ENCODE results near the gene PTGIS. TPM values are rescaled to one million over a fixed set of nuclear protein-coding genes. Genes with fewer than 3 reads are reported as not detected.
A peak's percentile ranks its signal among the peaks of the same experiment; 100 is the strongest.

PTGIS gene
- total and polyA plus RNA-seq, 9 donors: 23.8 to 45.4 (median 28.7) TPM

GRCh38 chr20:49483696-49484123, 84.2 kb downstream of the PTGIS start:
- H3K27me3 ChIP-seq (ENCODE audit: control insufficient read depth, insufficient read depth, low read length): peaks cover 20% of the 10 kb centered on the region

GRCh38 chr20:49483018-49483695, 84.8 kb downstream of the PTGIS start:
- peak; percentile 16 for DNase-seq
- Histone ChIP-seq H3K4me1 (ENCODE audit: control insufficient read depth, insufficient read depth, low read length) (peaks cover 17% of the 10 kb centered on the region), H3K27me3 (ENCODE audit: control insufficient read depth, insufficient read depth, low read length) (peaks cover 20% of the 10 kb centered on the region), H3K36me3 (ENCODE audit: control insufficient read depth, insufficient read depth, low read length) (peaks cover 3% of the 10 kb centered on the region), H3K9me3 (replicated peaks; ENCODE audit: control insufficient read depth, low read depth, low read length) (no peaks in the 10 kb centered on the region), H3K27ac (ENCODE audit: low read length) (no peak overlapping the region), H3K4me3 (ENCODE audit: low read length) (peak overlapping the region; percentile 44)
- WGBS (ENCODE audit: insufficient coverage): 0% methylated on average over 14 of the region's 27 CpGs

More at GRCh38 chr20:49483696-49484123, 84.2 kb downstream of the PTGIS start:
- peaks cover 17% of the 10 kb centered on the region for H3K4me1 ChIP-seq (ENCODE audit: control insufficient read depth, insufficient read depth, low read length)
- under 1% methylated on average over 43 of the region's 44 CpGs for WGBS (ENCODE audit: insufficient coverage)
- no peak overlapping the region for H3K27ac ChIP-seq (ENCODE audit: low read length)
- DNase-seq: no peak
- H3K9me3 ChIP-seq (replicated peaks; ENCODE audit: control insufficient read depth, low read depth, low read length): no peaks in the 10 kb centered on the region
- peaks cover 3% of the 10 kb centered on the region for H3K36me3 ChIP-seq (ENCODE audit: control insufficient read depth, insufficient read depth, low read length)
- peak overlapping the region; percentile 44 for H3K4me3 ChIP-seq (ENCODE audit: low read length)

- DNase-seq: peak; percentile 79
- 1% methylated on average over 22 of the region's 34 CpGs for WGBS (ENCODE audit: insufficient coverage)
- Histone ChIP-seq H3K36me3 (ENCODE audit: control insufficient read depth, insufficient read depth, low read length) (peaks cover 3% of the 10 kb centered on the region), H3K4me3 (ENCODE audit: low read length) (peak within 1 kb of the TSS; percentile 44), H3K27ac (ENCODE audit: low read length) (no peak within 1 kb of the TSS), H3K4me1 (ENCODE audit: control insufficient read depth, insufficient read depth, low read length) (peaks cover 17% of the 10 kb centered on the region), H3K27me3 (ENCODE audit: control insufficient read depth, insufficient read depth, low read length) (peaks cover 20% of the 10 kb centered on the region), H3K9me3 (replicated peaks; ENCODE audit: control insufficient read depth, low read depth, low read length) (no peaks in the 10 kb centered on the region)
Measured at GRCh38 chr20:49482621-49483017, 85.3 kb downstream of the PTGIS start, which contains the start of gene KCNB1. KCNB1 (minus strand) TSS chr20:49482668; CDS start chr20:49482480, 188 bp downstream.

GRCh38 chr20:49482173-49482572, 85.8 kb downstream of the PTGIS start:
- Histone ChIP-seq H3K4me1 (ENCODE audit: control insufficient read depth, insufficient read depth, low read length) (peaks cover 17% of the 10 kb centered on the region), H3K4me3 (ENCODE audit: low read length) (no peak overlapping the region), H3K36me3 (ENCODE audit: control insufficient read depth, insufficient read depth, low read length) (peaks cover 3% of the 10 kb centered on the region), H3K27ac (ENCODE audit: low read length) (no peak overlapping the region), H3K9me3 (replicated peaks; ENCODE audit: control insufficient read depth, low read depth, low read length) (no peaks in the 10 kb centered on the region), H3K27me3 (ENCODE audit: control insufficient read depth, insufficient read depth, low read length) (peaks cover 20% of the 10 kb centered on the region)
- DNase-seq: no peak
- 69% methylated on average over 37 of the region's 46 CpGs for WGBS (ENCODE audit: insufficient coverage)

- Histone ChIP-seq H3K4me3 (ENCODE audit: low read length) (no peak overlapping the region), H3K36me3 (ENCODE audit: control insufficient read depth, insufficient read depth, low read length) (peaks cover 3% of the 10 kb centered on the region), H3K27ac (ENCODE audit: low read length) (no peak overlapping the region), H3K4me1 (ENCODE audit: control insufficient read depth, insufficient read depth, low read length) (peaks cover 17% of the 10 kb centered on the region), H3K27me3 (ENCODE audit: control insufficient read depth, insufficient read depth, low read length) (peaks cover 20% of the 10 kb centered on the region), H3K9me3 (replicated peaks; ENCODE audit: control insufficient read depth, low read depth, low read length) (no peaks in the 10 kb centered on the region)
- WGBS (ENCODE audit: insufficient coverage): no CpG with 5 or more reads among the region's 3 CpGs
- no peak for DNase-seq
Measured at GRCh38 chr20:49481116-49481515, 86.8 kb downstream of the PTGIS start.

- Histone ChIP-seq H3K4me3 (ENCODE audit: low read length) (no peak overlapping the region), H3K27ac (ENCODE audit: low read length) (no peak overlapping the region), H3K4me1 (ENCODE audit: control insufficient read depth, insufficient read depth, low read length) (peaks cover 17% of the 10 kb centered on the region), H3K36me3 (ENCODE audit: control insufficient read depth, insufficient read depth, low read length) (peaks cover 3% of the 10 kb centered on the region), H3K9me3 (replicated peaks; ENCODE audit: control insufficient read depth, low read depth, low read length) (no peaks in the 10 kb centered on the region), H3K27me3 (ENCODE audit: control insufficient read depth, insufficient read depth, low read length) (peaks cover 15% of the 10 kb centered on the region)
- no peak for DNase-seq
- no CpG with 5 or more reads among the region's 3 CpGs for WGBS (ENCODE audit: insufficient coverage)
Measured at GRCh38 chr20:49480236-49480635, 87.7 kb downstream of the PTGIS start.

- peaks cover 17% of the 10 kb centered on the region for H3K4me1 ChIP-seq (ENCODE audit: control insufficient read depth, insufficient read depth, low read length)
- H3K4me3 ChIP-seq (ENCODE audit: low read length): no peak overlapping the region
- H3K36me3 ChIP-seq (ENCODE audit: control insufficient read depth, insufficient read depth, low read length): peaks cover 3% of the 10 kb centered on the region
- 70% methylated on average over 2 of the region's 6 CpGs for WGBS (ENCODE audit: insufficient coverage)
- DNase-seq: no peak
- H3K27me3 ChIP-seq (ENCODE audit: control insufficient read depth, insufficient read depth, low read length): peaks cover 11% of the 10 kb centered on the region
- no peak overlapping the region for H3K27ac ChIP-seq (ENCODE audit: low read length)
- no peaks in the 10 kb centered on the region for H3K9me3 ChIP-seq (replicated peaks; ENCODE audit: control insufficient read depth, low read depth, low read length)
Measured at GRCh38 chr20:49479785-49480184, 88.2 kb downstream of the PTGIS start.

GRCh38 chr20:49478754-49479689, 88.9 kb downstream of the PTGIS start:
- H3K36me3 ChIP-seq (ENCODE audit: control insufficient read depth, insufficient read depth, low read length): peaks cover 3% of the 10 kb centered on the region
- peaks cover 12% of the 10 kb centered on the region for H3K4me1 ChIP-seq (ENCODE audit: control insufficient read depth, insufficient read depth, low read length)
- H3K9me3 ChIP-seq (replicated peaks; ENCODE audit: control insufficient read depth, low read depth, low read length): no peaks in the 10 kb centered on the region
- DNase-seq: no peak
- peaks cover 7% of the 10 kb centered on the region for H3K27me3 ChIP-seq (ENCODE audit: control insufficient read depth, insufficient read depth, low read length)
- H3K4me3 ChIP-seq (ENCODE audit: low read length): no peak overlapping the region
- WGBS (ENCODE audit: insufficient coverage): 79% methylated on average over 3 of the region's 5 CpGs
- no peak overlapping the region for H3K27ac ChIP-seq (ENCODE audit: low read length)

GRCh38 chr20:49478266-49478665, 89.7 kb downstream of the PTGIS start:
- Histone ChIP-seq H3K27me3 (ENCODE audit: control insufficient read depth, insufficient read depth, low read length) (peaks cover 3% of the 10 kb centered on the region), H3K36me3 (ENCODE audit: control insufficient read depth, insufficient read depth, low read length) (peaks cover 3% of the 10 kb centered on the region), H3K4me3 (ENCODE audit: low read length) (no peak overlapping the region), H3K27ac (ENCODE audit: low read length) (no peak overlapping the region), H3K4me1 (ENCODE audit: control insufficient read depth, insufficient read depth, low read length) (peaks cover 8% of the 10 kb centered on the region), H3K9me3 (replicated peaks; ENCODE audit: control insufficient read depth, low read depth, low read length) (no peaks in the 10 kb centered on the region)
- no peak for DNase-seq
- WGBS (ENCODE audit: insufficient coverage): 79% methylated on average over 6 of the region's 7 CpGs

GRCh38 chr20:49477200-49477599, 90.7 kb downstream of the PTGIS start:
- 58% methylated on average over 1 of the region's 3 CpGs for WGBS (ENCODE audit: insufficient coverage)

More at GRCh38 chr20:49477200-49477599, 90.7 kb downstream of the PTGIS start:
- Histone ChIP-seq H3K27ac (ENCODE audit: low read length) (no peak overlapping the region), H3K9me3 (replicated peaks; ENCODE audit: control insufficient read depth, low read depth, low read length) (no peaks in the 10 kb centered on the region), H3K4me3 (ENCODE audit: low read length) (no peak overlapping the region), H3K27me3 (ENCODE audit: control insufficient read depth, insufficient read depth, low read length) (no peaks in the 10 kb centered on the region), H3K4me1 (ENCODE audit: control insufficient read depth, insufficient read depth, low read length) (no peaks in the 10 kb centered on the region), H3K36me3 (ENCODE audit: control insufficient read depth, insufficient read depth, low read length) (peaks cover 3% of the 10 kb centered on the region)
- no peak for DNase-seq

All from muscle of leg (tissue), 11 donors.